HG03066 (cell line): ENCODE measurements around the gene CDK14.
"Not testable (repeated sequence)": the region's sequence is repeated elsewhere in the genome, so short reads cannot be mapped to it uniquely, and the experiment has no call there.

ENCODE experiments used
- ATAC-seq: cut with Tn5 transposase; IDR thresholded peaks from one replicate; pipeline ENCODE4 v1.9.1; 2021; ENCODE audit warnings: low read depth; ENCODE audit not compliant: unreplicated experiment

CDK14 gene

GRCh38 chr7:90775383-90775965 lies 179.4 kb downstream of the CDK14 start:
- ATAC-seq: no peak

- peak; percentile 90 for ATAC-seq
Measured at GRCh38 chr7:90777041-90777440, 180.9 kb downstream of the CDK14 start.

- peak; percentile 26 for ATAC-seq
Measured at GRCh38 chr7:90777465-90777864, 181.3 kb downstream of the CDK14 start.

GRCh38 chr7:90777886-90778285 lies 181.8 kb downstream of the CDK14 start:
- no peak for ATAC-seq

GRCh38 chr7:90788052-90788451 lies 191.9 kb downstream of the CDK14 start:
- ATAC-seq: no peak

- ATAC-seq: no peak
Measured at GRCh38 chr7:90789736-90790306, 193.7 kb downstream of the CDK14 start.

- no peak for ATAC-seq
Measured at GRCh38 chr7:90791596-90791995, 195.5 kb downstream of the CDK14 start.

- ATAC-seq: no peak
Measured at GRCh38 chr7:90792301-90792700, 196.2 kb downstream of the CDK14 start.

- ATAC-seq: not testable (repeated sequence)
Measured at GRCh38 chr7:90794234-90794633, 198.1 kb downstream of the CDK14 start.

GRCh38 chr7:90797596-90797995 lies 201.5 kb downstream of the CDK14 start:
- no peak for ATAC-seq

GRCh38 chr7:90804370-90804769 lies 208.2 kb downstream of the CDK14 start:
- ATAC-seq: no peak

- not testable (repeated sequence) for ATAC-seq
Measured at GRCh38 chr7:90815552-90815951, 219.4 kb downstream of the CDK14 start.

- peak; percentile 99 for ATAC-seq
Measured at GRCh38 chr7:90816511-90817142, 220.5 kb downstream of the CDK14 start.

- no peak for ATAC-seq
Measured at GRCh38 chr7:90817151-90817550, 221.0 kb downstream of the CDK14 start.

GRCh38 chr7:90817846-90818245 lies 221.7 kb downstream of the CDK14 start:
- ATAC-seq: no peak

GRCh38 chr7:90818341-90818740 lies 222.2 kb downstream of the CDK14 start:
- ATAC-seq: no peak

- no peak for ATAC-seq
Measured at GRCh38 chr7:90821961-90822620, 226.0 kb downstream of the CDK14 start.

- no peak for ATAC-seq
Measured at GRCh38 chr7:90824386-90825307, 228.5 kb downstream of the CDK14 start.

- ATAC-seq: no peak
Measured at GRCh38 chr7:90825779-90826178, 229.7 kb downstream of the CDK14 start.

- ATAC-seq: no peak
Measured at GRCh38 chr7:90828601-90829000, 232.5 kb downstream of the CDK14 start.

- no peak for ATAC-seq
Measured at GRCh38 chr7:90830308-90830707, 234.2 kb downstream of the CDK14 start.
